Measurements from ENCODE around the gene JRKL.

- no peak for TF ChIP-seq GATA3 (IDR thresholded peaks at IDR 0.05; ENCODE audit: low read depth, low read length)
- TF ChIP-seq GATA2 (IDR thresholded peaks at IDR 0.05; ENCODE audit: low read depth, low read length): no peak
Observed at GRCh38 chr11:96358321-96358720, 31.5 kb upstream of the JRKL start.
